Brain pericyte (primary cell): ENCODE measurements around the gene RHO.
"Not testable (repeated sequence)": the region's sequence is repeated elsewhere in the genome, so short reads cannot be mapped to it uniquely, and the experiment has no call there.

ENCODE experiments used
- DNase-seq: peaks from one replicate; pipeline ENCODE4 v3.0.0-alpha.2; 2012; ENCODE audit warnings: low read depth, low spot score

The RHO gene

GRCh38 chr3:129528589-129529100, at the start of gene RHO:
Gene RHO, plus strand, starts transcription at chr3:129528639. Its CDS starts 95 bp downstream, at chr3:129528734.
- no peak for DNase-seq

DNA sequence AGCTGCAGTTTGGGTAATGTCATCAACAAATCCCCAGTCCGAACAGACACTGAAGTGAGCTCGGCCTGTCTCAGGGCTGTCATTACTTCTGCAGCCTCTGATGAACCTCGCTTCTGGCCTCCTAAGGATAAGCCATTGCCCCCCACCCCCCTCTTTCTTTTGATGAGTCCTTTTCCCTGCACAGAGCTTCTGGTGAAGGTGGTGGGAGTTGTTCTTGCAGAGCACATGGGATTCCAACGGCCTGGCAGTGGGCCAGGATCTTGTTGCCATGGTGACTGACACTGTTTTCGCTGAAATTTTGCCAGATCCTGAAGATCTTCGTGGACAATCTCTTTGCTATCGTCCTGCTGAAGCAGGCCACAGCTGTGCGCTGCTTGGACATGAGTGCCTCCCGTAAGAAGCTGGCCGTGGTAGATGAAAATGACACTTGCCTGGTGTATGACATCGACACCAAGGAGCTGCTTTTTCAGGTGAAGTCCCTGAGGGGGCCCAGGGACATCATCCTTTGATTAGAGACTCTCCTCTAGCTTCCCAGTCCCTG, 47.1 kb upstream of the RHO start:
- not testable (repeated sequence) for DNase-seq

DNA sequence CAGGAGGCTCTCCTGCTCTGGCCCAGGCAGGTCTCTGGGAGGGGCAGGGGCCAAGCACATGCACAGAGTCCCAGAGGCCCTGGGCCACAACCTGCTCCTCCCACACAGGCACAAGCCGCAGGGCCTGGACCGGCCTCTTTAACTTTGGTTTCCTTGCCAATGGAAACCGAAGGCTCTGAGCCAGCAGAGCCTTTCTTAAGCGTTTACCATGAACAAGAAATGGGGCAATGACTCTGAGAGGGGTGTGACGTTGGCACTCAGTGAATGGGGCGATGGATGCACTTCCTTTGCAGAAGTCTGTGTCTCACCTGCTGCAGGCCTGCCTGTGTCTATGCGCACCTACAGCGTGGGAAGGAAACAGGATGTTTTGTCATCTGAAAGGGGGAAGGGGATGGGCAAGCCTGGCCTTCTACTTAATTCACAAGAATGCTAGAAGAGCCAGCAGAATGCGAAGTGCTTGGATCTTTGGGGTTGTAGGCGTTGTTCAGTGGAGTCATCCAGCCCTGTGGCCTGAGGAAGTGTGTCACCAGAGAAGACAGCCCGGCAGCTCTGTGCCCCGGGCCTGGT, 46.6 kb upstream of the RHO start:
- no peak for DNase-seq

DNA sequence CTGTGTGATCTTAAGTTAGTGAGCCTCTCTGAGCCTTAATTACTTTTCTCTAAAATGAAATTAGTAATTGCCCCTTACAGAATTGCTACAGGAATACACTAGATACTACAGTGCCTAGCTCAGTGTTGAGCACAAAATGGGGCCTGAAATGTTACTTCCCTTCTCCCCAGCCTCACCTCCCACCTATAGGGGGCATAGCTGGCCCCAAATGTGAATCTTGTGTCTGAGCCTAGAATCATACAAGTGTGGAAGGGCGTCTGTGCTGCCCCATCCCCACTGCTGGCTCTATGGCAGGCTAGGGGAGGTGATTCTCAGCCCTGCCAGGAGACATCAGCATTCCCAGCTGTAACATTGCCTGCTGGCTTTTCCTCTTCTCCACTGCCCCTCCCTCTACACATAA, 45.7 kb upstream of the RHO start:
- DNase-seq: no peak

DNA sequence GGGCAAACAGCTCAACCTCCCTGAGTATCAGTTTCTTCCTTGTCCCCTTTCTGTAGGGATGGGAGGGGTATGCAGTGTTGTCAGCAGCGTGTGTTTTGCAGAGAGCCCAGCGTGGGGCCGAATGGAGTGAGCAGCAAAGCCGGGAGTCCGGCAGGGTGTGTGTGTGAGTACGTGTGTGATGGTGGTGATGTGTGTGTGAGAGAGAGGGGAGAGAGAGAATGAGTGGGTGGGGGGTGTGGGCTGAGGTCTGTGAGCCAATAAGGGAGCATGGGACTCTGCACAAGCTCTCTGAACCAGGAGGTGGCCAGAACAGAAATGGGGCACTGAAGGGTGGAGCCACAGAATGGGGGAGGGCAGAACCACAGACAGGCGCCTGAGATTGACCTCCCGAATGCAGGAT, 44.6 kb upstream of the RHO start:
- DNase-seq: no peak

- not testable (repeated sequence) for DNase-seq
These were observed 43.3 kb upstream of the RHO start for GRCh38 chr3:129485146-129485545.

DNA sequence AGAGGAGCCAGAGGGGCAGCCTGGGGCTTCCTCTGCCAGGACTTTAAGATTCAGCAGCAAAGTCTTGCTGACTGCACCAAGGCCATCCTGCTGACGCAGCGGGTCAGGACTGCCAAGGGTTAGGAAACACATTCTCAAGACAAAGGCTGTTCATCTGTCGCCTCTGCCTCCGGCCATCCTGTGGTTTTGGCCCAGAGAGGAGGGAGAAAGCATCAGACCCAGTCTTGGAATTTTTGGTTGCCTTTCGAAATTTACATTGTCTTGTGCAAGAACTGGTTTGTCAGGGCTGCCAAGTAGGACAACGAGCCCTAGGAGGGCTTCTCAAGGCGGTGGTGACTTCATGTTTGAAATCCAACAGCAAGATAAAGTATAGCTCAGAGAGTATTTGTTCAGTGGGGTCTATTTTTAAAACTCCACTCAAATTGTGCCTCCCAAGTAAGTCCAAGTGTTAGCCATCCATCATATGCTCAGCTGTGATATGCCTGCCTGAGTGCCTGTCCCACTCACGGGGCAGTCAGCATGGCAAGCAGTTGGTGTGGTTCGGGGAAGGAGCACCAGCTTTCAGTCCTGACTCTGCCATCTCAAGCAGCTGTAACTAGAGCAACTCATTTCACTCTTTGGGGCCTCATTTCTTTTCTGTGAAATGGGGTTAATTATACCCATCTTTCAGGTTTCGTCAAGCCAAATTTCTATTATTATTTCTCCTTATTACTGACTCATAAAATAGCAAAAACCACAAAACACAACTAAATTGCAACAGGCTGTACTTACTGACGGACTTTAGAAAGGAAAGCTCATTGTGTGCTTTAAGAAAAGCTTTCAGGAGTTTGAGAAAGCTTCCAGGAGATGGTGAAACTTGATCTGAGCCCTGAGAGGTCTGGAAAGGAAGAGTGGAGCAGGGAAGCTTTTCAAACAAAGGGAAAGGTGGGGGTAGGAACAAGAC, 42.4 kb upstream of the RHO start:
- peak; percentile 43 for DNase-seq

DNA sequence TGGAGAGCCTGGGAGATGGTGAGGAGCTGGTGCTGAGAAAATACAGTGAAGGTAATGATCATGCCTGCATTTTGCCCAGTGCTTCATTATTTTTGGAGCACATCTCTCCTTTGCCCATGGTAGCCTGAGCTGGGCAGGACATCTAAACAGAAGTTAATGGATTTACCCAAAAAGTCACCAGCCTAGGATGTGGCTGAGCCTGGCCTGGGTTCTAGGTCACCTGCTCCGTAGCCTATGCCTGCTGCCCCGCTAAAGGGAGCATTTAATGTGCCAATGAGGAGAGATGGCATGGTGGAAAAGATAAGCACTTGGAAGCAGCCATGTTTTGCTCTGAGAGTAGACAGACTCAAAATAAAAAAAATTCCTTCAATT, 41.8 kb upstream of the RHO start:
- no peak for DNase-seq

DNA sequence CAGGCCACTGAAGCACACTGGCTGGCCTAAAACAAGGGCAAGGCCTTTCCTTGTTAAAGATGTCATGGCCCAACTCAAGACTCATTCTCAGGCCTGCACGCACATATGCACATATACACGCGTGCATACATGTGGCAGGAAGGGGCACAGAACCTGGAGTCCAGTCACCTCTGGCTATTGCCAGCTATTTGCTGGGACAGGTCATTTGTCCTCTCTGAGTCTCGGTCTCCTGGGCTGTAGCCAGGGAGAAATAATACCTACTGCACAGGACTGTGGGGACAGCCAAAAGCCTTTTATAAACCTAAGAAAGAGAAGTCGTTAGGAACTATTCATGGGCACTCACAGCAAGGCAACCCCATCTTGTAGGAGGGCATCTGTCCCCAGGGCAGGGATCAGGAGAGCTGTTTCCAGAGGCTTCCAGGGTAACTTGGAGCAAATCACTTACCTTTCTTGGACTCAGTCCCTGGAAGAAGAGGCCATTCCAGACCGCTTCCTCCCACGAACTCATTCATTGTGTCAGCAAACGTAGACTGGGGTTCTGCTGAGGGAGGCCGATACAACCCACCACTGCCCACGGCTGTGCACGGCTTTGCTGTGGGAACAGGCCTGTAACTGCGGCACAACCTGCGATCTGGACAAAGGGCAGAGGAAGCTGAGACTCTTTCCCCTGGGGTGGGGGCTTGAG, 41.1 kb upstream of the RHO start:
- no peak for DNase-seq

GRCh38 chr3:129487868-129488335, 40.5 kb upstream of the RHO start:
- DNase-seq: not testable (repeated sequence)

DNA sequence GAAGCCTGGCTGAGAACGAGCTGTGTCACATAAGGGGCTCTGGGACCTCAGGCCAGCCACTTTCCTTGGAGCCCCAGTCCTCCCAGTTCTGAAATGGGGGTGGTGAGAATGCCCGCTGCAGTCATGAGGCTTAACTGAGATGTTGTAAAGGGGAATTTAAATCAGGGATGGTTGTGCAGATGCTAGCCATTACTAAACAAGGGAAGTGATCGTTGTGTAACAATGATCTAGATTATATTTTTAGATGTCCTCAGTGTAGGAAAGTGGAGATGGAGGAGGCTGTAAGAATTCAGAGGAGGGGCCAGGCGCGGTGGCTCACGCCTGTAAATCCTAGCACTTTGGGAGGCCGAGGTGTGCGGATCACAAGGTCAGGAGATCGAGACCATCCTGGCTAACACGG, 39.2 kb upstream of the RHO start:
- not testable (repeated sequence) for DNase-seq

DNA sequence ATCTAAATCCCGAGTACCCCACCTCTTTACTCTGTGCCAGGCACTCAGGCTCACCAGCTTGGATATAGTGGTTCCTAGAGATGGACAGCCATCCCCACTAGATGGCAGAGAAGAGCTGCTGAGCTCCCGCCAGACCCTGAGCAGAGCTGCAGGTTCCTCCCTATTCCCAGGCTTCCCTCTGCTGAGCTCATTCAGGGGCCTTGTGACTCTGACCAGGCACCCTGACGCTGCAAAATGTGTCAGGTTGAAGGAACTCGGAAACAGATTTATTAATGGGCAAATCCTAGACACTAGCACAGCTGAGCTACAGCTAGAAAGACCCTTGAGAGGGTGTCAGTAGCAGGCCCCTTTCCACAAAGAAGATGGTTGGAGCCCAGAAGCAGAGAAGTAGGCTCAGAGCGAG, 38.2 kb upstream of the RHO start:
- DNase-seq: peak; percentile 62

GRCh38 chr3:129491077-129491476, 37.4 kb upstream of the RHO start:
- DNase-seq: not testable (repeated sequence)

DNA sequence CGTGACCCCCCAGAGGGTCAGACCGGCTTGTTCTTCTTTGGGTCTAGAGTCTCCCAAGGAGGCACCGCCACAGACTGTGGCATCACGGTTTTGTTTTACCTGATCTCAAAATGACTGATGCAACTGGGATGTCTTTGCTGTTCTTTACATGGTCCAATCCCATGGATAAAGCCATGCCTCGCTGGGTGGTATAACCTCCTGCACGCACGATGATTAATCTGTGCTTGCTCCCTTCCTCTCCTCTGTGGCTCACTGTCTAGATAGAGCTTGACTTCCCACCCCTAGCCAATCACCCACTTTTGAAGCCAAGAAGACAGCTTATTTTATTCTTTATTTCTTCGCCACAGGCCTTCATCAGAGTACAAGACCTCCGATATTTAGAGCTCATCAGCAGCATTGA, 36.6 kb upstream of the RHO start:
- no peak for DNase-seq

DNA sequence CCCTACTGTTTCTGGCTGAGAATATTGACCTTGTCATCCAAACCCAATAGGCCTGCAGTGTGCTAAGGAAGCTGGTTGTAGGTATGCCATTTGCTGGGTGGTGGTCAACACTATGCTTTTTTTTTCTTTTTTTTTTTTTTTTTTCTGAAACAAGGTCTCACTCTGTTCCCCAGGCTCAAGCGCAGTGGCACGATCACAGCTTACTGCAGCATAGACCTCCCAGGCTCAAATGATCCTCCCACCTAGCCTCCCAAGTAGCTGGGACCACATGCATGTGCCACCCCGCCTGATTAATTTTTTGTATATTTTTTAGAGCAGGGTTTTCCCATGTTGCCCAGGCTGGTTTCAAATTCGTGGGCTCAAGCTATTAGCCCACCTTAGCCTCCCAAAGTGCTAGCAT, 35.7 kb upstream of the RHO start:
- DNase-seq: no peak

DNA sequence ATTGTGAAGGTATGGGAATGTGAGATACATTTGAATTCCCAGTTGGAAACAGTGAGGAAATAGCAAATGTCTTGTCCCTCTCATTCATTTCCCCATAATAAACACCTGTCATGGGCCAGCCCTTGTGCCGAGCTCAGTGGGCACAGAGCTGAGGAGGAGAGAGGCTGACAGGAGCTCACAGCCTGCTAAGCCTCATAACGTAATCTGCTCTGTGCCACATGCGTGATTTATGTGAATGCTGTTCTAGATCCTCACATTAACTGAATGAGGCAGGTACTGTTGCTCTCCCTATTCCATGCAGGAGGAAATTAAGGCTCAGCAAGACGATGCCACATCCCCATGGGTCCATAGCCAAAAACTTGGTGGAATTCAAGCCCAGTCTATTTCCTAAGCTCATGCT, 35.2 kb upstream of the RHO start:
- no peak for DNase-seq

GRCh38 chr3:129494499-129494898, 33.9 kb upstream of the RHO start:
- DNase-seq: not testable (repeated sequence)

GRCh38 chr3:129495006-129495639, 33.3 kb upstream of the RHO start:
- not testable (repeated sequence) for DNase-seq

GRCh38 chr3:129497876-129498275, 30.6 kb upstream of the RHO start:
- DNase-seq: not testable (repeated sequence)

GRCh38 chr3:129498603-129499488, 29.6 kb upstream of the RHO start:
- not testable (repeated sequence) for DNase-seq
